ENCODE results near the gene MYH11.

Gene MYH11

DNA sequence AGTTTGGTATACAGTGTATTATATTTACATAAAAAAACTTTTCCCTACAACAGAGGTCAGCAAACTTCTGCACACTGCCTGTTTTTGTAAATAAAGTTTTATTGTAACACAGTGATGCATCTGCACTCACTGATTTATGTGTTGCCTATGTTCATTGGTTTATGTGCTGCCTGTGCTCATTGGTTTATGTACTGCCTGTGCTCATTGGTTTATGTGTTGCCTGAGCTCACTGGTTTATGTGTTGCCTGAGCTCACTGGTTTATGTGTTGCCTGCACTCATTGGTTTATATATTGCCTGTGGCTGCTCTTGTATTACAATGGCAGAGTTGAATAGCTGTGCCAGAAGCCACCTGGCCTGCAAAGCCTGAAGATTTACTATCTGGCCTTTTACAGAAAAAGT, 81.6 kb downstream of the MYH11 start:
- DNase-seq: no peak

DNA sequence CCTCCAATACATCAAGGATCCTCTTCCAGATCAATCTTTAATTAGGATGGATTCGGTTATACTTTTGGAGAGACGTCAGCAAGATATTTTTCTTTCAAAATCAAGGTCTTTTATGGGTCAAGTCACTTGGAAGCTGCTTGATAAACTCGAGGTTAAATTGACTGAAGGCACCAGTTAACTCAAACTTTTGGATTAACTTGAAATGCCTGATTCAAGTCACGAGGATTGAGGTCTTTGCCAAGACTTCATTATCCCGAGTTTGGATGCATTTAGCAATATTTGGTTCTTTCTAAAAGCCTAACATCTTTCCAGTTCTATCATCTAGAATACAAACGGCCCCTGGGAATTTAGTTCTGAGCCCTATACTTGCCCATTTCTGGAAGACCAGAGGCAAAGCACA, 82.9 kb downstream of the MYH11 start:
- no peak for DNase-seq

DNA sequence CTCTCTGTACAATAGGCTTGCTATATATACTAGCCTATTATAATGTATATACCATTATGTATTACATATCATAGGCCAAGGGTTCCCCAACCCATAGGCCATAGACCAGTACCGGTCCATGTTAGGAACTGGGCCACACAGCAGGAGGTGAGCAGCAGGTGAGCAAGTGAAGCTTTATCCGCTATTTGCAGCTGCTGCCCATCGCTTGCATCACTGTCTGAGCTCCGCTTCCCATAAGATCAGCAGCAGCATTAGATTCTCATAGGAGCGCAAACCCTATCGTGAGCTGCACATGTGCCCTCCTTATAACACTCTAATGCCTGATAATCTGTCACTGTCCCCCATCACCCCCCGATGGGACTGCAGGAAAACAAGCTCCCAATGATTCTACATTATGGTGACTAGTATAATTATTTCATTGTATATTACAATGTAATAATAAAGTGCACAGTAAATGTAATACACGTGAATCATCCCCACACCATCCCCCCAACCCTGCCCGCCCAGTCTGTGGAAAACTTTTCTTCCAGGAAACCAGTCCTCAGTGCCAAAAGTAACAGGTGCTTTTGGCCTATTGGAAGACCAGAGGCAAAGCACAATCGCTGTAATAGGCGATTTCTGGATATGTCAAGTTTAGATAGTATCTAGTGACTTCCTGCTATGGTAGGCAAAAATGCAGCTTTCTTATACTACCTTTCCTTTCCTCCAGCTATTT, 84.1 kb downstream of the MYH11 start:
- DNase-seq: no peak

DNA sequence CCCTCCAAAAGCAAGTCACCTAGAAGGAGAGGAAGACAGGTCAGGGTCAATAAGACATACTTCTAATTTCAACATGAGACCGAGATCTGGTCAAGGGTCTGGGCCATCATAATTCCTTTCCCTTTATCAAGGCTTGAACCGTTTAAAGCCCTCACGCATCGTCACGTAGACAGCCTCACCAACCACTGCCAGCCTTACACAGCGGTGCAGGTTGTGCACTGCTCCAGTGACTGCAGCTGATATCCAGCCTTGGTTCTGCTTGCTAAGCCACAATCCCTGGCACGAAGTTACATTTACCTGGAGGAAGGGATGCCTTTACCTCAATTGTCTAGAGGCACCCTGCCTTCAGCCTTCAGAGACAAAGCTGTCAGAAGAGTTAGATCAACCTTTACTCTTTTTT, 85.1 kb downstream of the MYH11 start:
- DNase-seq: no peak

DNA sequence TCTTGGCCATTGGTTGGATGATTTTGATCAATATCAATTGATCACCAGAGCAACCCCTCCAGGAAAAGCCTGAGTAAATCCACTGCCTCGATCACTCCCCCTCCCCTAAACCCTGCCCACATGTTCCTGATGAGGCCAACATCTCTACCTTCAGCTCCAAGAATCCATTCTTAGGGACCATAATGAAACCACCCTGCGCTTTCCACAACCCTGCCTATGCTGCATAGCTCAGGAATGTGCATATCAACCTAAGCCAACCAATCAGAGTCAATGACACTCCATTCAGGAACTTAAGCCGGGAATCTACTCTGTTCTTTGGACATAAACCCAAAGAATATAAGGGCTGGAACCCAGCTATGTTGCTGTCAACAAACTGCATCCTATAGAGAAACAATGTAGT, 86.3 kb downstream of the MYH11 start:
- DNase-seq: no peak

DNA sequence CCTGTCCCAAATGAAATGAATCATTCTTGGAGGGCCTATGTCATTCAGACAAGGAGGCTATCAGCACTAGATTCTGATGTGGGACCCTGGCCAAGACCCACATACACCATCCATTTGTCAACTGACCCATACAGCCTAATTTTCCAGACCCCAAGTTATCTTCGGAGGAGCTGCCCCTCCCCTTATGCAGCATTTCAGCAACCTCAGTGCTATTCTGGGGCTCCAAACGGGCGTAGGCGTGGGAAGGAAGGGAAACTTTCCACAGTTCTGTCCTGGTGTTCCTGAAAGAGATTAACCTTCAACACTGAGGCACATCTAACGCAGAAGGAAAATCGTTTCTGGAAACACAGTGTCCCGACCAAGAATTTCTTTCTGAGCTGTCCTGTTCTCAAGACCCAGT, 86.7 kb downstream of the MYH11 start:
- no peak for DNase-seq

DNA sequence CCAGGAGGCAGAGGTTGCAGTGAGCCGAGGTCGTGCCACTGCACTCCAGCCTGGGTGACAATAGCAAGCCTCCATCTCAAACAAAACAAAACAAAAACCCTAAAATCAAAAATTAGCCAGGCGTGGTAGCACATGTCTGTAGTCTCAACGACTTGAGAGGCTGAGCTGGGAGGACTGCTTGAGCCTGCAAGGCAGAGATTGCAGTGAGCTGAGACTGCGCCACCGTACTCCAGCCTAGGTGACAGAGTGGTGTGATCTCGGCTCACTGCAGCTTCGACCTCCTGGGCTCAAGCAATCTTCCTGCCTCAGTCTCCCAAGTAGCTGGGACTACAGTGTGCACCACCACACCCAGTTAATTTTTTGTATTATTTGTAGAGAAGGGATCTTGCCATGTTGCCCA, 87.6 kb downstream of the MYH11 start:
- no peak for DNase-seq

DNA sequence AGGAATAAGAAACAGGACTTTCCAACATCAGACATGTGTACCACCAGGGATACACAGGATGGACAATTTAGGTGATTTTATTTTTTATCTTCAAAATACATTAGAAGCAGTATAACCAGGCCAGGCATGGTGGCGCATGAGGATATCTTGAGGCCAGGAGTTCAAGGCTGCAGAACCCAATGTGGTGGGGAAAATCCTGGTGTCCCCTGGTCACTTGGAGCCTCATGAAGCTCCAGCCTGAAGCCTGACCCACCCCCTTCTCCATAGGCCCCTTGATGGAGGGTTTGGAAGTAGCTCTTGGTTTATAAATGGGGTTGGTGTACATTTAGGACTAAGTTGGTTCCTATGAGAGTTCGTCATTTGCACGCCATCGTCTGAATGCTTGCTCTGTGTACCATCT, 88.6 kb downstream of the MYH11 start:
- DNase-seq: no peak

DNA sequence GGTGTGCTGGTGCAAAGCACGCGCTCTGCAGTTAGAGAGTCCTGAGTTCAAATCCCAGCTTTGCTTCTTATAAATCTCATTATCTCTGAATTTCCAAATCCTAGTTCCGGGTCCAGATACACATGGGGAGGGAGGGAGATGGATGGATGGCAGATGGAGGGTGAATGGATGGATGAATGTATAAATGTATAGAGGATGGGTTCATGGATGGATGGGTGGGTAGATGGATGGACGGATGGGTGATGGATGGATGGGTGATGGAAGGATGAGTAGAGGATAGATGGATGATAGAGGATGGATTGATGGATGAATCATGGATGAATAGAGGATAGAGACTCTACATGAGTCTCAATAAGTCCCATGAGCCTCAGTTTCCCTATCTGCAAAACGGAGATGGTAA, 89.9 kb downstream of the MYH11 start:
- DNase-seq: no peak

DNA sequence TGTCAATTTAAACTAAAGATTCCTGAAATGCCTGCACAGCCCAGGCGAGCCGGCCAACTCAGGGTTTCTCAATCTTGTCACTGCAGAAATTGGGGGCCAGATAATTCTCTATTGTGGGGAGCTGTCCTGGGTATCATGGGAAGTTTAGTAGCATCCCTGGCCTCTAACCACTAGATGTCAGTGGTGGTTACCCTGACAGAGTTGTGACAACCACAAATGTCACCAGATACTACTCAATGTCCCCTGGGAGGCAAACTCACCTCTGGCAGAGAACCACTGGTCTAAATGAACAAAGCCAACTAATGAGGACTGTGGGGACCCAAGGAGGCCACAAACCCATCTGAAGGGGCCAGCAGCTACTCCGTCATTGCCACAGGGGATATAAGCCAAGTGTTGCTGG, 90.9 kb downstream of the MYH11 start:
- no peak for DNase-seq

DNA sequence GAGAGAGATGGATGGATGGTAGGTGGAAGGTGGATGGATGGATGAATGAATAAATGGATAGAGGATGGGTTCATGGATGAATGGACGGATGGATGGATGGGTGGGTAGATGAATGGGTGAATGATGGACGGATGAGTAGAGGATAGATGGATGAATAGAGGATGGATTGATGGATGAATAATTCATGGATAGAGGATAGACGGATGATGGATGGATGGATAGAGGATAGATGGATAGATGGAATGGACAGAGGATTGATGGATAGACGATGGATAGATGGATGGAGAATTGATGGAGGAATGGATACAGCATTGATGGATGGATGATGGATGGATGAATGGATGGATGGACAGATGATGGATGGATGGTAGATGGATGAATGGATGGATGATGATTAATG, 91.7 kb downstream of the MYH11 start:
- DNase-seq: no peak

DNA sequence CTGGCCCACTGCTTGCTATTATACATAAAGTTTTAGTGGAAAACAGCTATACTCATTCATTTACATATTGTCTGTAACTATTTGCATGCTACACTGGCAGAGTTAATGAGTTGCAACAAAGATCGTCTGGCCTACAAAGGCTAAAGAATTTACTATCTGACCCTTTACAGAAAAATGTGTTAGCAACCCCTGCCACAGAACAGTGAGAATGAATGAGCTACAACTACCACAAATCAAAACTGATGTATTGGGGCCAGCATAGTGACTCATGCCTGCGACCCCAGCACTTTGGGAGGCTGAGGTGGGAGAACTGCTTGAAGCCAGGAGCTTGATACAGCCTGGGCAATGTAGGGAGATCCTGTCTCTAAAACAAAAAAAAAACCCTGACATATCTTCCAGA, 92.7 kb downstream of the MYH11 start:
- no peak for DNase-seq

DNA sequence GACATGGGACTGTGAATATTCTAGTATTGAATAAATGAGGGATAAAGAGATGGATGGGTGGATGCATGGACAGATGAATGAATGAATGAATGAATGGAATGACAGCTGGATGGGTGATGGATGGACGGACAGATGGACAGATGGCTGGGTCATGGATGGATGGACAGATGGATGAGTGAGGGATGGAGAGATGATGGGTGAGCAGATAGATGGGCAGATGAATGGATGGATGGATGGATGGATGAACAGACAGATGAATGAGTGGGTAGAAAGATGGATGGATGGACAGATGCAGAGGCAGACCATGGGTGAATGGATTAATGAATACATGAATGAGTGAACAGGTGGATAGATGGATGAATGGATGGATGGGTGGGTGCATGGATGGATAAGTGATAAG, 96.7 kb downstream of the MYH11 start:
- no peak for DNase-seq

DNA sequence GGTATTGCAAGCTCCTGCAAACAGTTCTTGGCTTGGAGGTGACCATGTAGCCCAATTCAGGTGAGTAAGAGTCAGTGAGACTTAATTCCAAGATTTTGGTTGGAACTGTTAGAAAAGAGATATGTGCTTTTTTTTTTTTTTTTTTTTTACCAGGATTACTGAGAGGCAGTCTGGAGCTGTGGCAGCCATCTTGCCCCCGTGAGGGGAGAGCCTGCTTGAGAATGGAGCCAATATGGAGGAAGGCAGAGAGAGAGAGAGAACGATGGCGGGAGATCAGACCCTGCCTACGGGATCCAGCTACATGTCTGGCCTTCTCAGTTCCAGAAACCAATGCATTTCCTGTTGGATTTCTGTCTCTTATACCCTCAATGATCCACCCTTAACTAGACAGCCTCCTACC, 97.8 kb downstream of the MYH11 start:
- no peak for DNase-seq

DNA sequence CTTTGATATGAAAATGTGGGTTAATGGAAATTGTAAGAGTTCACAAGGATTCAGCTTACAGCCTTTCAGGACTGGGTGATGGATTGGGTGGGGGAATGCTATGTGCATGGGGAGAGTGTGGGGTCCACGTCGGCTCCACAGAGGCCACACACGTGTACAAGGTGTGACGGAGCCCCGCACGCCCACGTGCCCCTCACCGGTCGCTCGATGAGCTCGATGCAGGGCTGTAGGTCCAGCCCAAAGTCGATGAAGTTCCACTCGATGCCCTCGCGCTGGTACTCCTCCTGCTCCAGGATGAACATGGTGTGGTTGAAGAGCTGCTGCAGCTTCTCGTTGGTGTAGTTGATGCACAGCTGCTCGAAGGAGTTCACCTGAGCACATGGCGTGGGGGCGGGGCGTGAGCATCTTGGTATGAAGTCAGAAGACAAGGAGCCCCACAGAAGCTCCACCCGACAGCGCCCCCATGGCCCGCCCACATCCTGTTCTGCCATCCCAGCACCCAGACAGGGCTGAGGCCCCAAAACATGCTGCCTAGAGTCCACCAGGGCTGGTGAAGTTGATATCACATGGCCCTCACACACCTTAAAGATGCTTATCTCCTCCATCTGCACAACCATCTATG, 99.1 kb downstream of the MYH11 start:
- no peak for DNase-seq

DNA sequence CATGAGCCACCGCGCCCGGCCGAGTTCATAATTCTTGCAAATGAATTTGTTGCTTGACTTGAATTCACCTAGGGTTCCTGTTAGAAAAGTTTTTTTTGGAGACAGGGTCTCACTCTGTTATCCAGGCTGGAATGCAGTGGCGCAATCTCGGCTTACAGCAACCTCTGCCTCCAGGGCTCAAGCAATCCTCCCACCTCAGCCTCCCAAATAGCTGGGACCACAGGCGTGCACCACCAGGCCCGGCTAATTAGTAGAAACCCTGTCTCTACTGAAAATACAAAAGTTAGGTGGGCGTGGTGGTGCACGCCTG, 99.8 kb downstream of the MYH11 start:
- no peak for DNase-seq

DNA sequence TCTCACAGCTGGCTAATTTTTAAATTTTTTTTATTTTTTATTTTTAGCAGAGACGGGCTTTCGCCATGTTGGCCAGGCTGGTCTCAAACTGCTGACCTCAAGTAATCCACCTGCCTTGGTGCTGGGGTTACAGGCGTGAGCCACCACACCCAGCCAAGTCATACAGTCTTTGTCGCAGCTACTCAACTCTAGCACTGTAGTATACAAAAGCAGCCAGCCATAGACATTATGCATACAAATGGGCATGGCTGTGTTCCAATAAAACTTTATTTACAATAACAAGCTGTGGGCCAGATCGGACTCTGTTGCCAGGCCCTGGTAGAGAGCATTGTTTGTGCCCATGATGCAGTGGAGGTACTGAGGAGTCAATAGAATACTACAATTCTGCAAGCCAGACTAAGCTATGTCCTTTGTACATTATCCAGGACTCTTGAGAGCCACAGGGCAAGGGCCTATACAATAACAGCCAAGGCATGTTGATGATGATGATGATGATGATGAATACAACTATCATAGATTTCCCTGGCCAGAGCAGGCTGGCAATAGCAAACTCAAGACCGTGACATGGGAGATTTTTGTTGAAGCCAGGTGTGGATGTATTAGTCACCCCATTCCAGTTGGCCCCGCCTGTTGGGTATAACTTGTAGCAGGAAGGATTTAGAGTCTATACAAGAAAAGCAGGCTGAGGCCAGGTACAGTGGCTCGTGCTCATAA, 101.8 kb downstream of the MYH11 start:
- DNase-seq: no peak

DNA sequence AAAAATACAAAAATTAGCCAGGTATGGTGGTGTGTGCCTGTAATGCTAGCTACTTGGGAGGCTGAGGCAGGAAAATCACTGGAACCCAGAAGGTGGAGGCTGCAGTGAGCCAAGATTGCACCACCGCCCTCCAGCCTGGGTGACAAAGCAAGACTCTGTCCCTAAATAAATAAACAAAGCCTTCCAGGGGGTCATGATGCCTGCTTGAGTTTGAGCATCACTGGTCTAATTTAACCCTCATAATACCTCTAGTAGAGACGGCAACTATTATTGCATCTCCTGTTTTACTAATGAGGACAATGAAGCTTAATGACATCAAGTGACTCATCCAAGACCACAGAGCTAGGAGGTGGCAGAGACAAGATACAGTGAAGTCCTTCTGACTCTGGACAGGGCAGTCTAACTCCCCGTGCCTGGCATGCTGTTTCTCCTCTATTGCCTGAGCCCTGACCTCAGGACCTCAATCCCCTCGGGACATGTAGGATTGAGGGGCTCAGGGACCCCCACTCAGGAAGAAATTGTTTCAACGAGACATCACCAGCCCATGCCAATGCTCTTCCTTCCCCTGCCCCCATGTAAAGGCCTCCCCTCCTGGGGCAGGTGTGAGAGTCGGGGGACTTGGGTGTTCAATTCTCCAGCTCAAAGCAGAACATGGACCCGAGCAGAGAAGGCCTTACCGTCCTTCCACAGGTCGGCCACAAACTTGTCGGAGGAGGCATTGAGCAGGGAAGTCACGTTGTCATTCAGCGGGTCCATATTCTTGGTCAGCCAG, 103.9 kb downstream of the MYH11 start:
- DNase-seq: no peak

DNA sequence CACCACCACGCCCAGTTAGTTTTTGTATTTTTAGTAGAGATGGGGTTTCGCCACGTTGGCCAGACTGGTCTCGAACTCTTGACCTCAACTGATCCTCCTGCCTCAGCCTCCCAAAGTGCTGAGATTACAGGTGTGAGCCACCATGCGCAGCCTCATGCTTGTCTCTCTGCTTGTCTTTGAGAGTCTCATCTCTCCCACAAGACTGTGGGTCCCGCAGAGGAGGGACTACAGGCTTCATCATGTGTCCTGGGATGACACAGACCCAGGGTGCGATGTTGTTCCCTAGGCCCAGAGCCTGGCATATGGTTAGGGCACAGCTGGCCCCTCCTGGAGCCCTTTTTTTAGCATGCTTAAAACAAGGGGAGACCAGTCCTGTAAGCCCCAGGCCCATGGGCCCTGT, 104.9 kb downstream of the MYH11 start:
- no peak for DNase-seq

DNA sequence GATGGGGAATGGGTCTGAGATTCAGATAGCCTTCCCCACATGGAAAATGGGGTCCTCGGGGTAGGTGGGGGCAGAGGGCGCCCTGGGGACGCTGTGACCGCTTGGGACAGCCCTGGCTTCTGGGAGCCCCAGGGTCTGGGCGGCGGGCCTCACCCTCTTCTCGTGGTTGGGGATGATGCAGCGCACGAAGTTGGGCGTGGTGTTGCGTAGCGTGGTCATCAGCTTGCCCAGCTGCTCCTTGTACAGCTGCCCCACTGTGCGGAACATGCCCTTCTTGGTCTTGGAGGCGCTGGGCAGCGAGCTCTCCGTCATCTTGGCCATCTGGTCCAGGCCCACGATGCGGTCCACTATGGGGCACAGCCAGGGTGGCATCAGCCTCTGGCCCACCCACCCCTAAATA, 106.8 kb downstream of the MYH11 start:
- DNase-seq: no peak

DNA sequence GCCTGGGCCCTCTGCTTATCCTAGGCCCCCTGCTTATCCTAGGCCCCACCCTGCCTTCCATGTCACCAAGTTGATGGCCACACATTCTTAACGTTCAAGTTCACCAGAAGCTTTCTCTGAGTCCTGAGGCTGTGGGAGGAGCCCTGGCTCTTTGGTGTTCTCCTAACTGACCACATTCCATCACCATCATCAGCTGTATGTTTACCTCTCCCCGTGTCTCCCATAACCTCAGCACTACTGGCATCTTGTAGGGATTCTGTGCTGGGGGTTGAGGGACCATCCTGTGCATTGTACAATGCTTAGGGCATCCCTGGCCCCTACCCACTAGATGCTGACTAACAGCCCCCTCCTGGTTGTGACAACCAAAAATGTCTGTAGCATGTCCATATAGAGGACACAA, 107.5 kb downstream of the MYH11 start:
- no peak for DNase-seq

DNA sequence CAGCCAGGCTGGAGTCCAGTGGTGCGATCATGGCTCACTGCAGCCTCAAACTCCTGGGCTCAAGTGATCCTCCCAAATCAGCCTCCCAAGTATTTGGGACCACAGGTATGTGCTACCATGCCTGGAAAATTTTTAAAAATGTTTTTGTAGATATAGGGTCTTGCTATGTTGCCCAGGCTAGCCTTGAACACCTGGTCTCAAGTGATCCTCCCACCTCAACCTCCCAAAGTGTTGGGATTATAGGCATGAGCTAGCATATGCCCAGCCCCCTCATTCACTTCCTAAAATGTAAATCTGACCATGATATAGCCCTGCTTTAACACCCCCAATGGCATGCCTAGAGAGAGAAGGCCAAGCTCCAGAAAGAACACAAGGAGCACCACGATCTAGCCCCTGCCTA, 108.2 kb downstream of the MYH11 start:
- DNase-seq: no peak

DNA sequence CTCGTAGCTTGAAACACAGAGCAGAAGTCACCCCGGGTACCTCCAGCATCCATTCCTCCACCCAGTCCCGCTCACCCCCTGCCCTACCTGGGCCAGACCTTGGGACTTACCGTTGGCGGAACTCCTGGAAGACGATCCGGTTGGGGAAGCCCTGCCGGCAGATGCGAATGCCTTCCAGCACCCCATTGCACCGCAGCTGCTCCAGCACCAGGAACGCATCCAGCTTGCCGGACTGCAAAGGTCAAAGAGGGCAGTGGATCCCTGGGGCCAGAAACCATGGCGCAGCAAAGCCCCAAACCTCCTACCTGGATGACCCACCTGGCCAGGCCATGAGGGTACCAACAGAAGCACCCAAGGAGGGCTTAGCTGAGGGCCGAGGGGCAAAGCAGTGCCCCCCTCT, 108.9 kb downstream of the MYH11 start:
- no peak for DNase-seq

DNA sequence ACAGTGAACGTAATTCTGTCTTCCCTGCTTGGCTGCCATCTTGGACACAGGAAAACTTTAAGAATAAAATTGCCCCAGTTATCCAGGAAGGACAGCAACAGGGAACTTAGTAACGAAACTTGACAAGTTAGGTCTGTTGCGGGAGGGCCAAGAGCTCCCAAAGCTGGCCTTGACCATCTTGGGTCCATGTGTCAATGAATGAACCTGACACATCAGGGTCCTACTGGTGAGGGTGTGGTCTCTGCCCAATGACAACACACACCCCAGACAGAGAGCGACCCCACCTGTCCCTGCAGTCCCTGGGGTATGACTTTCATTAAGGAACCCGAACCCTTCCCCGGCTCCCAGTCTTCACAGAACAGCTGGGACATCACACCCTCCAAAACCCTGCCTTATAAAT, 110.5 kb downstream of the MYH11 start:
- DNase-seq: no peak

Measured in NCI-H1048 (cell line).